NK-92 (cell line): ENCODE measurements around the gene SSPN.

ENCODE experiments used
- DNase-seq: peaks from one replicate; lab custom pipeline; 2025; ENCODE audit not compliant: unreplicated experiment; lab: John Stamatoyannopoulos, UW

Gene SSPN

GRCh38 chr12:26187014-26187798 lies 8.2 kb upstream of the SSPN start:
- no peak for DNase-seq

GRCh38 chr12:26188127-26188526 lies 7.2 kb upstream of the SSPN start:
- no peak for DNase-seq

DNA sequence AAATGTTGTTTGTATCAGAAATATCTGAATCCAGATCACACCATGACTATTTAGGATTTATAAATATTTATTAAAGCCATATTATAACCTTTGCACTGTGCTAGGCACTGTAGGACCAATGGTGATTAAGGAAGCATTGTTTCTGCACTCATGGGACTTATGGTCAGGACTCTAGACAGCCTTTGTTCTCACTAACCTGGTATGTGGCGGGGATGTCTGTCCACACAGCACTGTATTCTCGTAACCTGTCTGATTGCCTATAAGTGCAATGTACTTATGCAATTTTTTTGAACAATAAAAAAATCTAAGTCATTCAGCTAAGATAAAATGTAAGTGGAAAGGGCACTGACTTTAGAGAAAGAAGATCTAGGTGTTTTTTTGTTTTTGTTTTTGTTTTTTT lies 6.7 kb upstream of the SSPN start:
- no peak for DNase-seq

DNA sequence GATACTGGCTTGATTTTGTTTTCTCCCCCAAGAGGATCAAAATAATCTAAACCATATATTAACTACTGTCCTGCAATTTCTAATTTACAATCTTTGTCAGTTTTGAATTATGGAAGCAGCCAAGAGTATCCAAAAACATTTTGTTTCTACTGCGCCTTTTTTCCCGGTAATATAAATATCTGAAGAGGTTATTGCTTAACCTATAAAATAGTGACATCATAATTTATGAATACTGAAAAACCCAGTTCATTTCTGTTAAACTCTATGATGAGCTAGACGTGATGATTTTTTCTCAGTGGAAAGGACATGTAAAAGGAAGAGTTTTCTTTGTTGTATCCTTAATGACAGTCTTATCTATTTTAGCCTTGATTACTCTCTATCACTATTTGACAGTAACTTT lies 3.2 kb upstream of the SSPN start:
- no peak for DNase-seq

DNA sequence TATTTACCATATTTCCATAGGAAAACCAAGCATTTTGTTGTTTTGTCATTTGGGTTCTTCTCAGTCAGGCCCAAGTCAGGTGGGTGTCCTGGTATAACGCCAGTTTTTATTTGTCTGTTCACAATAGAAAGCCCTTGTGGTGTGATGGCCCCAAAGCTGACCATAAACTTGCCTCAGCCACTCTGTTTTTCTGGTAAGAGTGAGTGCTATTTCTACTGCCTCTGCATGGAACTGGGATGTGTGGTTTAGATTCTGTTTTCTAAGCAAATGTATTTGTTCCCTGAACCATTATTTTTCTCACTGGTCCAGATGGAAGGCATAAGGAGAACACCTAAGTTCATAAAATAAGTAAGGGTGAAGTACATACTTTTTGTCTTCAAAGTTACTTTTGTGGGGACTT lies 1.8 kb upstream of the SSPN start:
- DNase-seq, result no peak

DNA sequence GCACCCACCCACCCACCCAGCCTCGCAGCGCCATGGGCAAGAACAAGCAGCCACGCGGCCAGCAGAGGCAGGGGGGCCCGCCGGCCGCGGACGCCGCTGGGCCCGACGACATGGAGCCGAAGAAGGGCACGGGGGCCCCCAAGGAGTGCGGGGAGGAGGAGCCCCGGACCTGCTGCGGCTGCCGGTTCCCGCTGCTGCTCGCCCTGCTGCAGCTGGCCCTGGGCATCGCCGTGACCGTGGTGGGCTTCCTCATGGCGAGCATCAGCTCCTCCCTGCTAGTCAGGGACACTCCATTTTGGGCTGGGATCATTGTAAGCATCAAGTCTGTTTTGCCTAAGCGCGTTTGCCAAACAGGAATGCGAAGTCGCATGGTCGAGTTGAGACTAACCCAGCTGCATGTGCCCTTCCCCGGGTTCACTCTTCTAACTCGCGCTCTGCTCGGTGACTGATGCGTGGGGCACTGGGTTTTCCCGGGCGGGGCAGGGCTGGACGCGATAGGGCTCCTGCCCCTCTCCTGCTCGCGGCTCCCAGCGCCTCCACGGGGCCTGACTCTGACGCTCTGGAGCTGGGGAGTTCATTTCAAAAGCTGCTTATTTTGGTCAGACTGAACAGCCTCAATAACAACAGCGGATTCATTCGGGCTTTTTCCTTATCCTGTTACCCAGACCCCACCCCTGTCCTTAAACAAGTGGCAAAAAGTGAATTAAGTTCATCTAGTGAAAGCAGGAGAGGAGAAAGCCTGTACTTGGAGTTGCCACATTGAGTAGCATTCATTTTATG lies 458 bp downstream of the SSPN start:
- DNase-seq, result no peak

- DNase-seq, result no peak
These were observed 996 bp downstream of the SSPN start for GRCh38 chr12:26196421-26196716.

- DNase-seq, result no peak
These were observed 2.5 kb downstream of the SSPN start for GRCh38 chr12:26197832-26198231.

DNA sequence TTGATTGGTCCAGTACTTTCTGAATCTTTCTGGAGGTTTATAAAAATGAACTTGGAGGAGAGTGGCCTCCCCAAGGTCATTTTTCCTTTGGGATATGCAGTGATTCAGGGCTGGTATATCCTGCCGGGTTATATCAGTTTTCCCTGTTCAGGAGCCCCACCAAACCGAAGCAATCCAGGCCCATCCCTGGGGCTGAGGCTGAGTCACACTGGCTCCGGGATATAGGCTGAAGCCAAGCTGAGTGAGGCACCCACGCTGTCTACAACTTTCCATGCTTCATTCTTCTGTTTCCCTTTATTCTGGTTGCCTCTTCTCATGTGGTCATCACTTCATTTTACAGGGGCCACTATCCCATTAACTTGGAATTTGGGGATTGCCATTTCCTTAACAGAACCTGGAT lies 3.4 kb downstream of the SSPN start:
- DNase-seq, result no peak

DNA sequence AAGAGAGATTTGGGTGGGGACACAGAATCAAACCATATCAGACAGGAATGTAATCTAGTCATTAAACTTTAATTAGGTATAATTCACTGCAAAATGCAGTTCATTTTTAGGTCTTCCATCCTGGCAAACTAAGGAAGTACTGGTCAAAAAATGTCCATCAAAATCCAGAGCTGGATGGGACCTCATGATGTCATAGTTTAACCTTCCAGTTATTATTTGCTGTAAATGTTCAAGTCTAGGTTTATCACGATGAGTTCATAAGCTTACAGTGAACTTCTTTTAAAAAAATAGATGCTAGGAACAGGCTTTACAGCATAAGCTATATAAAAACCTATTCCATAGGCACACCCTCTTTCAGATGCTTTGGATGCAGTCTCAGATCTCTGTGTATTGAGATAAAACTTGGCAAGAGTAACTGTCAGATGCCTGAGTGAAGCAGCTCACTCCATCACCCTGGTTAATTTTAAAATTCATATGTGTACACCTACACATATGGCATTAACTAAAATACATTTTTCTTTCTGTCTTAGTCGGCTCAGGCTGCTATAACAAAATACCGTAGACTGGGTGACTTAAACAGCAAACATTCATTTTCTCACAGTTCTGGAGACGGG lies 7.9 kb downstream of the SSPN start:
- DNase-seq, result no peak

- DNase-seq, result no peak
These were observed 9.4 kb downstream of the SSPN start for GRCh38 chr12:26204612-26205289.

- DNase-seq, result no peak
These were observed 9.9 kb downstream of the SSPN start for GRCh38 chr12:26205298-26205697.

DNA sequence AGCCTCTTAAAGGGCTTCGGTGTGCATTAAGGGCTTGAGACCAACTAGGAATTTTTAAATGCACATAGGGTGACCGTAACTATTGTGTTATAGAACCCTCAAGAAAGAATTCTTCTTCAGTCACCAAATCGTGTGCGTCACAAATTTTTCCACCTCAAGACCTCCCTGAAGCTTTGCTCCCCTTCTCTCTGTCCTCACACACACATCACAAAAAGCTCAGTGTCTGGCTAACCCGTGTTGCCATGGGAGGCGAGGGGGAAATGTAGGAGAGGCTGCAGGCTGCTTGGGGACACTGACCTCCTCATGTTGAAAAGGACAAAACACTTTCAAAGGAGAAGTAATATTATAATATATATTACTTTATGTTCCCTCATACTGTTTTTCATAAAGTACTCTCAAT lies 10.6 kb downstream of the SSPN start:
- DNase-seq, result no peak

DNA sequence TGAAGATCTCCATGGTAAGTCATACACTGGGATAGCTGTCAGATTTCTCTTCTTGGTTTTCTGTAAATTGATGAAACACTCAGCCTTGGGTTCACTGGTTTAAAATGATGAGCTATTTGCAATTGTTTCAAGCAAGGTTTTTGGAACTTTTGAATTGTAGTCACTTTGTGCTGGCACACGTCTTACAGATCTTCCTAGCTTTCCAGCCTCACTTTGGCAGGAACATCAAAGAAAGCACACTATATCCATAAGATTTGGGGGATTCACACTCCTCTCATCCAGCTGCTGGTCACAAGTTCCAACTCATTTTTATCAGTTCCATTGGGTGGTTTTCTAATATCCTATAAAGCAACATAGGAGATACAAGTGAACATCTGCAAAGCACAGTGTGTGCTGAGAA lies 16.0 kb downstream of the SSPN start:
- no peak for DNase-seq

DNA sequence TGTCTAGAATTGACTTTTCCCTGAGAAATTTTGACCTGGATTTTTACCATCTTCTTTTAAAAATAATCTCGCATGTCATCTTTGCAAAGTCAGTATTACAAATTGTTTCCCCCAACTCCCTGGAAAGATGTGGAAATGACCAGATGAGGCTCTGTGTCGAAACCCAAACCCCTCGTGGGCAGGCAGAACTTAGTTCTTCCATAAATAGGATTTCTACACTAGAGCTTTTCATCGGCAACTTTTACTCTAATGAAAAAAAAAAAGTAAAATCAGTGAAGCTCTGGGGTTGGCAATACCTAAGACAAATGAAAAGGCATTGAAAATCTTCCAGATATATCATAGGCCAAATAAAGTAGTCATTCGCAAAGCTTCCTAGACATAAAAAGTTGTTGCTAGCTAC lies 17.0 kb downstream of the SSPN start:
- no peak for DNase-seq

- DNase-seq, result no peak
These were observed 17.6 kb downstream of the SSPN start for GRCh38 chr12:26212988-26213387.

DNA sequence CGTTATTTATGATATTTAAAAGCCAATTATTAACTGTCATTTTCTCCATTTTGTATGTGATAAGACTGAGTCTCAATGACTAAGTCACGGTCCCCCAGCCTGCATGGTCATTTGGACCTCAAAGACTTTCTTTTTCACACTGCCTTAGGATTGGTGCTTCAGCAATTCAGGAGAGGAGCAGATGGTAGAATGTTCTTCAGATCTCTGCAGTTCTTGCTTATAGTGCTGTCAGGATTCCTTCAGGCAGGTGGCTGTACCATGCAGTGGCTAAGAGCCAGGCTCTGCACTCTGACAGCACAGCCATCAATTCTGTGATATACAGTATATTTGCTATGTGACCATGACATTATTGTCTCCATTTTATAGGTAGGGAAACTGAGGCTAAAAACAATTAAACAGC lies 18.7 kb downstream of the SSPN start:
- no peak for DNase-seq

DNA sequence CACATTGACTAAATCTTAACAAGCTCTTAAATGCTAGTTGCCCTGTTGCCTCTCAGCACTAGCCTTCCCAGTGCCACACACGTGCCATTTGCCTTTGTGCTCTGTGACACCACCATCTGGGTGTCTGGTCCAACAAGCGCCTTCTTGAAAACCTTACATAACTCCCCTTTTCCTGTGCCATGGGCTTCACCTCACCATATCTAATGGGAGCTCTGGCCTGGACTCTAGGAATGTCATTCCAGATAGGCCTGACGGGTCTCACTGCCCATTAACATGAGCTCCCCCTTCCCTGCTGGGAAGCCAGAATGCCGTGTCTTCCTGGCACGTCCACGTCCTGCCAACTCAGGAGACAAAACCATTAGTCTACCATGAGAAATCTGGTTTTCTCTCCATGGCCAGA lies 24.4 kb downstream of the SSPN start:
- DNase-seq, result no peak

DNA sequence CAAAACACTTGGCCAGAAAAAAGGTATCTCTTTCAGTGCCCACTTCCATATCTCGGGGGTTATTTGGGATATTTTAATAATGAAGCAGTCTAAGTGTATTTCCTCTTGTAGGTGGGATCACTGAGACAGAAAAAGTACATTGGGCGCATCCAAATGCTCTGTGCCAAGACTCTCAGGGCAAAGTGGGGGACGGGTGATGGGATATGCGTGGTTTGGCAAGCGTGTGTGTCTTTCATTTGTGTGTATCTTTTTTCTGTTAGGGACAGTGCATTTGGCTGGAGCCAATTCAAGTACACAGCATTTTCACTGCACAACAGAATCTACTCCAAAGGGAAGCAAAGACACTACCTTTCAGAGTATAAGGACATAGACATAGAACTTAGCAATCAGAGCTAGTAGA lies 29.3 kb downstream of the SSPN start:
- no peak for DNase-seq

DNA sequence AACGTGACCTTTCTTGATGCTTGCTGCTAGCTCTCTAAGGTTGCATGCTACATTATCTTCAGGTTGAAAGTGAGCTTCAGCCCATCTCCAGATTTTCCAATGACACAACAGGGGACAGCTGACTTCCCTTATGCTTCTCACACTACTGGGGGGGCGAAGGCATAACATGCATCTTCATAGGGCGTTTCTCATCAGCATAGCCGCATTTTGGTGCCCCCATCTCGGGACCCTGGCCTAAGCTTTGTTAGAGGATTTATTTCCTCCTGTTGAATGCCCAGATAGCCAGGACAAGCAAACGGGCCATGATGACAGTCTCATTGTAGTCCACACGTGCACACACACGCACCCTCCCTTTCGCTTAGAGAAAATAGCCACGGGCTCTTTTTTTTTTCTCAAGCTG lies 30.7 kb downstream of the SSPN start:
- no peak for DNase-seq

DNA sequence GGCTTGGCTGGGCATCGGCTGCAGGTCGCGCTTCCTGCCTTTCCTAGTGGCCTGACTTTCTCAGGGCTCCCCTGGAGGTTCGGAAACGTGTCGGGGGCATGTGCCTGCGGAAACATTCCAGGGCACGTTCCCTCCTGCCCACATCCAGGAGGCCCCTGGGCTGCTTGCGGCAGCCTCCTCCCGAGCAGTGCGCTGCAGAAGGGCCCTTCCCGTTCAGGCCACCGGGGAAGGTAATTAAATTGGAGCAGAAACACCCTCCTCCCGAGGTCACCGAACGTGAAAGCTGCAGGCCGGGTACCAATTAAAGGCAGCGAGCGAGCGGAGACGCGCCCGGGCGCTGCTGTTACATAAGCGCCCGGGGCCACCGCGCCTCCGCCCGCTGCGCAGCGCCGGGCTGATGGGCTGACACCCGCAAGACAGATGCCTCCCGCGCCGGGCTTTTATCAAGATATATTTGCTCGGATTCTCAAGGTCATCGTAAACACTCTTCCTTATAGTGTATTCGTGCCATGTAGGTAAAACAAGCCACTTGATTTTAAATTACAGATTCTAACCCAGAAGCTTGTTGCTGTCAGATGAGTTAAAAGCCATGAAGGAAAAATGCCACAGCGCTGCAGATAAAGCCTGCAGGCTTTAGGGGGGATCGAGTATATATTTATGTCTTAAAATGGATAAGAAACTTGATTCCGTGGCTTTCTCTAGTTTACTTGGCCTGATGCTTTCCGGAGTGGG lies 31.4 kb downstream of the SSPN start:
- DNase-seq, result no peak
